ENCODE data around the gene CDC14A. TPM values are rescaled to one million over a fixed set of nuclear protein-coding genes. Genes with fewer than 3 reads are reported as not detected.

Gene CDC14A
- polyA plus RNA-seq, 1 of the 3 experiments (the other 2 are of a cell fraction): 2.2 TPM

DNA sequence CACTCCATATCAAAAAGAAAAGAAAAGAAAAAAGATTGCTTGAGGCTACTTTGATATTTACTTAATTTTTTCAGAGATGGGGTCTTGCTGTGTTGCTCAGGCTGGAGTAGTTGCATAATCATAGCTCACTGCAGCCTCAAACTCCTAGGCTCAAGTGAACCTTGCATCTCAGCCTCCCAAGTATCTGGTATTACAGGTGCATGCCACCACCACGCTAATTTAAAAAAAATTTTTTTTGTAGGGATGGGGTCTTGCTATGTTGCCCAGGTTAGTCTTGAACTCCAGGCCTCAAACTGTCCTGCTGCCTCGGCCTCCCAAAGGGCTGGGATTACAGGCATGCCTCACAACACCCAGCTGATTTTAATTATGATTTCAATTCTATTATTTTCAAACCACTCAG lies 48.1 kb upstream of the CDC14A start:
- H3K4me1 ChIP-seq (ENCODE audit: control insufficient read depth in 1 of 2, insufficient read depth in 2 of 2, low read depth in 1 of 2, low read length in 1 of 2): no peaks in the 10 kb centered on the region
- H3K27me3 ChIP-seq (ENCODE audit: insufficient read depth): no peaks in the 10 kb centered on the region
- H3K79me2 ChIP-seq (ENCODE audit: insufficient read depth): no peaks in the 10 kb centered on the region
- no peak overlapping the region for H3K27ac ChIP-seq (ENCODE audit: low read depth in 2 of 2, low read length in 1 of 2)
- 55% methylated on average over 2 of the region's 2 CpGs for WGBS (ENCODE audit: low lambda C conversion rate)
- no peak overlapping the region for H2AFZ ChIP-seq (ENCODE audit: low read depth)
- POLR2A ChIA-PET: no interaction called here
- H3K9me2 ChIP-seq: no peaks in the 10 kb centered on the region
- H3K9me3 ChIP-seq: no peaks in the 10 kb centered on the region
- no peaks in the 10 kb centered on the region for H3K36me3 ChIP-seq (replicated peaks in 1 of 2; ENCODE audit: control insufficient read depth in 1 of 2, insufficient read depth in 2 of 2, low read length in 1 of 2)
- H3F3A ChIP-seq (replicated peaks; ENCODE audit: insufficient read depth): no peaks in the 10 kb centered on the region
- H3K4me2 ChIP-seq: no peak overlapping the region
- TF ChIP-seq MXI1 (IDR thresholded peaks at IDR 0.05; ENCODE audit: low read depth, low read length): no peak
- no peak for TF ChIP-seq EZH2phosphoT487 (IDR thresholded peaks at IDR 0.05; ENCODE audit: borderline replicate concordance, low read depth)
- TF ChIP-seq FOSL2 (IDR thresholded peaks at IDR 0.05; ENCODE audit: borderline replicate concordance, low read depth): no peak
- no peak for TF ChIP-seq NRF1 (IDR thresholded peaks at IDR 0.05; ENCODE audit: low read depth, low read length)
- no peak for TF ChIP-seq CHD2 (IDR thresholded peaks at IDR 0.05; ENCODE audit: low read length, partially characterized antibody)
- TF ChIP-seq, protein P1, sequence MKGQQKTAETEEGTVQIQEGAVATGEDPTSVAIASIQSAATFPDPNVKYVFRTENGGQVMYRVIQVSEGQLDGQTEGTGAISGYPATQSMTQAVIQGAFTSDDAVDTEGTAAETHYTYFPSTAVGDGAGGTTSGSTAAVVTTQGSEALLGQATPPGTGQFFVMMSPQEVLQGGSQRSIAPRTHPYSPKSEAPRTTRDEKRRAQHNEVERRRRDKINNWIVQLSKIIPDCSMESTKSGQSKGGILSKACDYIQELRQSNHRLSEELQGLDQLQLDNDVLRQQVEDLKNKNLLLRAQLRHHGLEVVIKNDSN (IDR thresholded peaks at IDR 0.05; ENCODE audit: borderline replicate concordance, low read depth): no peak
- TF ChIP-seq, protein P2, sequence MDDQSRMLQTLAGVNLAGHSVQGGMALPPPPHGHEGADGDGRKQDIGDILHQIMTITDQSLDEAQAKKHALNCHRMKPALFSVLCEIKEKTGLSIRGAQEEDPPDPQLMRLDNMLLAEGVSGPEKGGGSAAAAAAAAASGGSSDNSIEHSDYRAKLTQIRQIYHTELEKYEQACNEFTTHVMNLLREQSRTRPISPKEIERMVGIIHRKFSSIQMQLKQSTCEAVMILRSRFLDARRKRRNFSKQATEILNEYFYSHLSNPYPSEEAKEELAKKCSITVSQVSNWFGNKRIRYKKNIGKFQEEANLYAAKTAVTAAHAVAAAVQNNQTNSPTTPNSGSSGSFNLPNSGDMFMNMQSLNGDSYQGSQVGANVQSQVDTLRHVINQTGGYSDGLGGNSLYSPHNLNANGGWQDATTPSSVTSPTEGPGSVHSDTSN (IDR thresholded peaks at IDR 0.05): no peak
- TF ChIP-seq, protein P3, sequence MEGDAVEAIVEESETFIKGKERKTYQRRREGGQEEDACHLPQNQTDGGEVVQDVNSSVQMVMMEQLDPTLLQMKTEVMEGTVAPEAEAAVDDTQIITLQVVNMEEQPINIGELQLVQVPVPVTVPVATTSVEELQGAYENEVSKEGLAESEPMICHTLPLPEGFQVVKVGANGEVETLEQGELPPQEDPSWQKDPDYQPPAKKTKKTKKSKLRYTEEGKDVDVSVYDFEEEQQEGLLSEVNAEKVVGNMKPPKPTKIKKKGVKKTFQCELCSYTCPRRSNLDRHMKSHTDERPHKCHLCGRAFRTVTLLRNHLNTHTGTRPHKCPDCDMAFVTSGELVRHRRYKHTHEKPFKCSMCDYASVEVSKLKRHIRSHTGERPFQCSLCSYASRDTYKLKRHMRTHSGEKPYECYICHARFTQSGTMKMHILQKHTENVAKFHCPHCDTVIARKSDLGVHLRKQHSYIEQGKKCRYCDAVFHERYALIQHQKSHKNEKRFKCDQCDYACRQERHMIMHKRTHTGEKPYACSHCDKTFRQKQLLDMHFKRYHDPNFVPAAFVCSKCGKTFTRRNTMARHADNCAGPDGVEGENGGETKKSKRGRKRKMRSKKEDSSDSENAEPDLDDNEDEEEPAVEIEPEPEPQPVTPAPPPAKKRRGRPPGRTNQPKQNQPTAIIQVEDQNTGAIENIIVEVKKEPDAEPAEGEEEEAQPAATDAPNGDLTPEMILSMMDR (IDR thresholded peaks at IDR 0.05): no peak
- TF ChIP-seq, protein P4, sequence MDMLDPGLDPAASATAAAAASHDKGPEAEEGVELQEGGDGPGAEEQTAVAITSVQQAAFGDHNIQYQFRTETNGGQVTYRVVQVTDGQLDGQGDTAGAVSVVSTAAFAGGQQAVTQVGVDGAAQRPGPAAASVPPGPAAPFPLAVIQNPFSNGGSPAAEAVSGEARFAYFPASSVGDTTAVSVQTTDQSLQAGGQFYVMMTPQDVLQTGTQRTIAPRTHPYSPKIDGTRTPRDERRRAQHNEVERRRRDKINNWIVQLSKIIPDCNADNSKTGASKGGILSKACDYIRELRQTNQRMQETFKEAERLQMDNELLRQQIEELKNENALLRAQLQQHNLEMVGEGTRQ (IDR thresholded peaks at IDR 0.05; ENCODE audit: borderline replicate concordance, low read depth, low read length): no peak
- no peak for TF ChIP-seq RXRA (IDR thresholded peaks at IDR 0.05; ENCODE audit: borderline replicate concordance, low read depth)
- H3K9ac ChIP-seq: no peak overlapping the region
- H3K4me3 ChIP-seq (ENCODE audit: low read depth in 2 of 2, low read length in 1 of 2): no peak overlapping the region
- DNase-seq: no peak
- no peaks in the 10 kb centered on the region for H4K20me1 ChIP-seq (ENCODE audit: insufficient read depth)
- CTCF ChIA-PET: interaction anchor here (1.3 kb wide), 1 partner anchor 155 kb away, joined by 4 read pairs; no protein-coding TSS in a partner anchor

DNA sequence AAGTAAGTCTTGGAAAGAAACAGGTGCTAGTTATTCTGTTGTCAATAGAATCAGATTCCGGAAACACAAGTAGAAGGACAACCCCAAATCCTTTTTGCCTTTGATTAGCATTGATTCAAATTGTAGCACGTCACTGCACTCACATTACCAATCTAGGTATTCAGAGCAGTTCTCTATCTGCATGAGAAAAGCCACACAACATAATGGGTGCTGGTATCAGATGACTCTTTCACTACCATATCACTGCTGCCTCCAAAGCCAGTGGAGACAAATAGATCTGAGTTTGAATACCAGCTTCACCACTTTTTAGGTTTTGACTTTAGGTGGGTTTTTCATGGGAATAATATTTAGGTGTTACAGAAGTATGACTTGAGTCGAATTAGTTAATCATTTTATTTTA lies 47.4 kb upstream of the CDC14A start:
- H3K79me2 ChIP-seq (ENCODE audit: insufficient read depth): no peaks in the 10 kb centered on the region
- ChIA-PET POLR2A (no interaction called here), CTCF (no interaction called here)
- H2AFZ ChIP-seq (ENCODE audit: low read depth): no peak overlapping the region
- H3K4me2 ChIP-seq: no peak overlapping the region
- H3F3A ChIP-seq (replicated peaks; ENCODE audit: insufficient read depth): no peaks in the 10 kb centered on the region
- WGBS (ENCODE audit: low lambda C conversion rate): 59% methylated on average over 3 of the region's 3 CpGs
- no peaks in the 10 kb centered on the region for H3K36me3 ChIP-seq (replicated peaks in 1 of 2; ENCODE audit: control insufficient read depth in 1 of 2, insufficient read depth in 2 of 2, low read length in 1 of 2)
- DNase-seq: no peak
- no peak overlapping the region for H3K9ac ChIP-seq
- H3K9me3 ChIP-seq: no peaks in the 10 kb centered on the region
- TF ChIP-seq, protein P5, sequence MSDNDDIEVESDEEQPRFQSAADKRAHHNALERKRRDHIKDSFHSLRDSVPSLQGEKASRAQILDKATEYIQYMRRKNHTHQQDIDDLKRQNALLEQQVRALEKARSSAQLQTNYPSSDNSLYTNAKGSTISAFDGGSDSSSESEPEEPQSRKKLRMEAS (IDR thresholded peaks at IDR 0.05; ENCODE audit: low read depth): no peak
- TF ChIP-seq EP300 (IDR thresholded peaks at IDR 0.05; ENCODE audit: borderline replicate concordance in 1 of 2, low read depth in 1 of 2, low read length in 1 of 2): no peak
- TF ChIP-seq, protein P2 (IDR thresholded peaks at IDR 0.05): no peak
- no peak for TF ChIP-seq EZH2phosphoT487 (IDR thresholded peaks at IDR 0.05; ENCODE audit: borderline replicate concordance, low read depth)
- TF ChIP-seq JUND (IDR thresholded peaks at IDR 0.05): no peak
- TF ChIP-seq FOXM1 (IDR thresholded peaks at IDR 0.05; ENCODE audit: low read depth): no peak
- no peak for TF ChIP-seq NRF1 (IDR thresholded peaks at IDR 0.05; ENCODE audit: low read depth, low read length)
- TF ChIP-seq MEF2A (IDR thresholded peaks at IDR 0.05; ENCODE audit: borderline replicate concordance, low read depth): no peak
- TF ChIP-seq SMC3 (IDR thresholded peaks at IDR 0.05; ENCODE audit: low read depth, low read length): no peak
- no peak for TF ChIP-seq POLR2AphosphoS5 (IDR thresholded peaks at IDR 0.05; ENCODE audit: low read depth, low read length)
- TF ChIP-seq YY1 (IDR thresholded peaks at IDR 0.05; ENCODE audit: low read depth): no peak
- TF ChIP-seq FOXJ3 (CRISPR knock-in tag; IDR thresholded peaks at IDR 0.05): no peak
- no peak for TF ChIP-seq RXRA (IDR thresholded peaks at IDR 0.05; ENCODE audit: borderline replicate concordance, low read depth)
- no peak for TF ChIP-seq MXI1 (IDR thresholded peaks at IDR 0.05; ENCODE audit: low read depth, low read length)
- no peak for TF ChIP-seq SIN3A (IDR thresholded peaks at IDR 0.05; ENCODE audit: borderline replicate concordance, low read depth, low read length)
- H3K4me1 ChIP-seq (ENCODE audit: control insufficient read depth in 1 of 2, insufficient read depth in 2 of 2, low read depth in 1 of 2, low read length in 1 of 2): no peaks in the 10 kb centered on the region
- H3K4me3 ChIP-seq (ENCODE audit: low read depth in 2 of 2, low read length in 1 of 2): no peak overlapping the region
- no peaks in the 10 kb centered on the region for H3K27me3 ChIP-seq (ENCODE audit: insufficient read depth)
- H3K27ac ChIP-seq (ENCODE audit: low read depth in 2 of 2, low read length in 1 of 2): no peak overlapping the region
- H4K20me1 ChIP-seq (ENCODE audit: insufficient read depth): no peaks in the 10 kb centered on the region
- no peaks in the 10 kb centered on the region for H3K9me2 ChIP-seq

All from SK-N-SH (cell line).